GM13977 (cell line): ENCODE data around the gene DDO.

Source experiments
- DNase-seq: peaks from one replicate; pipeline ENCODE4 v3.0.0; 2012; ENCODE audit warnings: low spot score
- in situ Hi-C: fragments of 300-500 bp; cut with MboI; formaldehyde crosslinking; loops from one replicate; pipeline ENCODE4 v1.12.0; 2022; ENCODE audit warnings: low sequenced_read_pairs, low pct_unique_long_range_greater_than_20kb, mixed read lengths, inconsistent platforms; ENCODE audit not compliant: unreplicated experiment
- TF ChIP-seq, protein P1 (sequence below): IDR thresholded peaks from 2 replicates; pipeline ENCODE4 v1.5.1; 2012; ENCODE audit warnings: mild to moderate bottlenecking, control low read depth; ENCODE audit not compliant: insufficient read depth; ENCODE audit errors: extremely low read depth, missing control alignments

The DDO gene

DNA sequence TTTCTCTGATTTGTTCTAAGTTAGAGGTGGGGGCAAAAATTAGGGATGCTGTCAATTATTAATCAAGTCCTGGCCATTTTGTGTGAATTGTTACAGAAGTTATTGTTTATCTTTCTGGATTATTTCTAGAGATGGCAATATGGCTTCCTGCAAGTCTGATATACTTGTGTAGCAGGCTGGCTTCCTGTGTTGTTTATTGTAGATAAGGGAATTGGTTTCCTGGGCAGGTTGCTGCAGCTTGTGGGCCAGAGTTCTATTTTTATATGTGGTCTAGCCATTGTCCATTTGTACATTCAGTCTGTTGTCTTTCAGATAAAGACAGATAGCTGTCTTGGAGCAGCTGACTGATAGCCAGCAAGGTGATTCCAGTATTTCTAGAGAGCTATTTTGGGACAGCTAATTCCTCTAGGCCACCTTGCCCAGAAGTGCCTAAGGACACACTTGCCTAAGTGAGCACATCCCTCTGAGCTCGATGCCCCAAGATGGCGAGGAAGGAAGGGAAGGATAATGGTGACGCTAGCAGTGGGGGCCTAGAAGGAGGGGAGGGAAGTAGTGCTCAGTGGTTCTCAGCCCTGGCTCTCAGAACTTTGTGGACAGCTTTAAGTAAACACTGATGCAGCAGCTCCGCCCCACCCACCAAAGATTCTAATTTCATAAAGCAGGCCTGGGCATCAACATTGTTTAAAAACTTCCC is 25.5 kb downstream of the DDO start:
- TF ChIP-seq, protein P1, sequence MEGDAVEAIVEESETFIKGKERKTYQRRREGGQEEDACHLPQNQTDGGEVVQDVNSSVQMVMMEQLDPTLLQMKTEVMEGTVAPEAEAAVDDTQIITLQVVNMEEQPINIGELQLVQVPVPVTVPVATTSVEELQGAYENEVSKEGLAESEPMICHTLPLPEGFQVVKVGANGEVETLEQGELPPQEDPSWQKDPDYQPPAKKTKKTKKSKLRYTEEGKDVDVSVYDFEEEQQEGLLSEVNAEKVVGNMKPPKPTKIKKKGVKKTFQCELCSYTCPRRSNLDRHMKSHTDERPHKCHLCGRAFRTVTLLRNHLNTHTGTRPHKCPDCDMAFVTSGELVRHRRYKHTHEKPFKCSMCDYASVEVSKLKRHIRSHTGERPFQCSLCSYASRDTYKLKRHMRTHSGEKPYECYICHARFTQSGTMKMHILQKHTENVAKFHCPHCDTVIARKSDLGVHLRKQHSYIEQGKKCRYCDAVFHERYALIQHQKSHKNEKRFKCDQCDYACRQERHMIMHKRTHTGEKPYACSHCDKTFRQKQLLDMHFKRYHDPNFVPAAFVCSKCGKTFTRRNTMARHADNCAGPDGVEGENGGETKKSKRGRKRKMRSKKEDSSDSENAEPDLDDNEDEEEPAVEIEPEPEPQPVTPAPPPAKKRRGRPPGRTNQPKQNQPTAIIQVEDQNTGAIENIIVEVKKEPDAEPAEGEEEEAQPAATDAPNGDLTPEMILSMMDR = no peak
- in situ Hi-C loops = loop anchor here (25.0 kb wide), 3 partner anchors 328 to 853 kb away; no protein-coding TSS in a partner anchor
- DNase-seq = no peak

DNA sequence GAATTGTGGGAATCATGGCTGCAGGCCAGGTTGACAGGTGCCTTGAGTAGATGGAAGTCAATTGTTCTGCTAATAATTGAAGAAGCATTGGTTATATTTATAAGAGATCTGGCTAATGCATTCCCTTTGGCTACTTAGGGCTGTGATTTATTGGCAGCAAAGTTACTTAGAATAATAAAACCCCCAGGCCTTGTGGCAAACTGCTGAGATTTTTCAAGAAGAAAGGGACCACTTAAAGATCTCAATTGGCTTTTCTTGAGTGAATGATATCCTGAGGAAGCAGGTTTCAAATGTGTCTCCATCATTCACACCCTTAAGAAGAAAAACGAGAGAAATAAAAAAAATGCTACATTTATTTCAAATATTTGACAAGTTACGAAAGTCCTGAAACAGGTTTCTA is 27.4 kb downstream of the DDO start:
- DNase-seq = no peak
- in situ Hi-C loops = loop anchor here (25.0 kb wide), 3 partner anchors 326 to 851 kb away; no protein-coding TSS in a partner anchor
- TF ChIP-seq, protein P1 = no peak

DNA sequence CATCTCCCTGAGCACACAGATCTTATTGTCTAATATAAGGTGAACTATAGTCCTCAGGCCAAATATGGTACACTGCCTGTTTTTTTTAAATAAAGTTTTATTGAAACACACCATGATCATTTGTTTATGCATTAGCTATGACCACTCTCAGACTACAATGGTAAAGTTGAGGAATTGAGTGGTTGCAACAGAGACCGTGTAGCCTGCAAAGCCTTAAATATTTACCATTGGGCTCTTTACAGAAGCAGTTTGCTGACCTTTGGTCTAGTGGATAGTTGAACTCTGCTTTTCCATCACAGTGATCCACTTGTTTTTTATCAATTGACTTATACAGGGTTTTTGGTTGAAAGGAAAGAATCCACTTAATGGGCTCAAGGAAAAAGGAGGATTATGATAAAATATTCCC is 29.9 kb downstream of the DDO start:
- in situ Hi-C loops = loop anchor here (25.0 kb wide), 3 partner anchors 323 to 848 kb away; no protein-coding TSS in a partner anchor

DNA sequence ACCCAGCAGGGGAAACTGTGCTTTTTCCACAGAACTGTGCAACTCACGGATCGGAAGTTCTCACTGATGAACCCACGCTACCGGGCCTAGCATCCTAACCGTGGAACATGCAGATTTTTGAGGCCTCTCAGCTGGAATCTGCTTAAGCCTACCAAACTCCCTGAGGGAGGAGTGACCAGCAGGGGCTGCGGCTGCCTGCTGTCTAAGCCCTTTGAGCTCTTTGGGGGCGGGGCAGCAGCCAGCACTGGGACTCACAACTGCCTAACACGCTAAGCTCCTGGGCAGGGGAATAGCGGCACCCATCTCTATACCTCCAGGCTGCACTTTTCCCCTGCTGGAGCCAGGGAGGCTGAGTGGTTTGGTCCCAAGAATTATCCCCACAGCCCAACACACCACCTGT is 36.8 kb downstream of the DDO start:
- DNase-seq = no peak
- in situ Hi-C loops = loop anchor here (25.0 kb wide), 3 partner anchors 316 to 841 kb away; no protein-coding TSS in a partner anchor
- TF ChIP-seq, protein P1 = no peak

More for the DNA sequence above, 29.9 kb downstream of the DDO start:
- TF ChIP-seq, protein P1 = no peak
- DNase-seq = no peak

DNA sequence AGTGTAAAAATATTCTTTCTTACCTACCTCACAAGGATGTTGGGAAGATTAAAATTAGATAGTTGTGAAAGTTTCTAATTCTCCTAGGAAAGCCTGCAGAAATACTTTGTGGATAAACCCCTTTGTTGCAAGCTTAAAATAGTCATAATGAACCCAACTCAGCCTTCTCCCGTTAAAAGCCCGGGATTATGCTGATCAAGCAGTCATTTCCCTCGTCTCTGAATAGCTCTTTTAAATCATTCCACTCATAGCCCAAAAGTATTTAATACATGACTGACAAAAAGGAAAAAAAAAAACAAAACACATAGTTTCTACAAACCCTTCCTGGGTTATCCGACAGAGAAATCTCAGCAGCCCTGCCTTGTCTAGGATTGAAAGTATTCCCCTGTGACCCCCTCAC is 46.3 kb downstream of the DDO start:
- DNase-seq = no peak
- in situ Hi-C loops = no loop called here
- TF ChIP-seq, protein P1 = no peak

DNA sequence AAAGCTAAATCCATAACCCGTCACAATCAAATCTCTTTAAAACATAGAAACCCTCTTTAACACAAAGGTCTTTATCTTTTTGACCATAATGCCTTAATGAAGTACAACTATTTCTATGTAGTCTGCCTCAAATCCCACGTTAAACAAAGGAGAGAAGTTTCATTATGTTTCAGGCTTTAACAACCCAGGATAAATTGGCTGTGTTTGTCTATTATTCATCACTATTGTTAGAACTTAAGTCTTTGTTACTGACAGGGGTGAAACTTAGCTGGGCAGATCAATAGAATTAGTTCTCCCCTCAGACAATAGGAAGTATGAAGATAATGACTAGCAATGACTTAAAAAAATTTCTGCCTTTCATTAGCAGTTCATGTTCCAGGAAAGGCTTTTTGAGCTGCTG is 47.1 kb downstream of the DDO start:
- TF ChIP-seq, protein P1 = no peak
- in situ Hi-C loops = no loop called here
- DNase-seq = no peak

DNA sequence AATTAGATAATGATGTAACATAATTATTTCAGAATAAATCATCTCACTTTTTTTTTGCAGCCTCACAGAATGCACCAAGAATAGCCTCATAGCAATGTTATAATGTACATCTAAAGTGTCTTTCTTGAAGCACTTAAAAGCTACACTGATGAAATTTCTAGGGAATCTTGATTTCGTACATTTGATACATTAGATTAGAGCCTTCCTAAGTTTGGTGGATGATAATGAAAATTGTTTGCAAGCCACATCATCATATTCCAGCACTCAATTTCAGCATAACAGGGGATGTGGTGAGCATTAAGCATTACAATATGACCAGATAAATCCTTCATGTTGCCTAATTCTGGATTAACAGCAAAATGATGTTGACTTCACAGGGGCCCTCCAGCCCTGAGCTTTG is 47.5 kb downstream of the DDO start:
- in situ Hi-C loops = no loop called here
- no peak for DNase-seq
- TF ChIP-seq, protein P1 = no peak
